Measurements from ENCODE around the gene PLEKHA5. TPM values are rescaled to one million over a fixed set of nuclear protein-coding genes. Genes with fewer than 3 reads are reported as not detected.

The PLEKHA5 gene
- total RNA-seq, 2 donors from 2014 or later = 24.4 to 41.7 TPM

GRCh38 chr12:19183121-19183838, 53.7 kb downstream of the PLEKHA5 start:
- Histone ChIP-seq H3K4me1 (replicated peaks) (no peaks in the 10 kb centered on the region), H3K4me3 (no peak overlapping the region), H3K9me3 (no peaks in the 10 kb centered on the region), H3K36me3 (no peaks in the 10 kb centered on the region), H3K27ac (no peak overlapping the region), H3K27me3 (replicated peaks; ENCODE audit: insufficient read depth) (no peaks in the 10 kb centered on the region)
- intact Hi-C loops (cut with DNase I) = loop anchor here (10.0 kb wide), 1 partner anchor 758 kb away; no protein-coding TSS in a partner anchor
- no peak for TF ChIP-seq POLR2A (IDR thresholded peaks at IDR 0.05)
- TF ChIP-seq POLR2AphosphoS5 (IDR thresholded peaks at IDR 0.05) = no peak
- no peak for TF ChIP-seq CTCF (IDR thresholded peaks at IDR 0.05)
- WGBS = 93% methylated on average over 5 of the region's 5 CpGs
- DNase-seq (ENCODE audit: low spot score) = no peak

GRCh38 chr12:19185262-19185929, 55.9 kb downstream of the PLEKHA5 start:
- WGBS = 57% methylated on average over 3 of the region's 3 CpGs
- Histone ChIP-seq H3K27me3 (replicated peaks; ENCODE audit: insufficient read depth) (no peaks in the 10 kb centered on the region), H3K9me3 (no peaks in the 10 kb centered on the region), H3K4me1 (replicated peaks) (no peaks in the 10 kb centered on the region), H3K27ac (no peak overlapping the region), H3K4me3 (no peak overlapping the region), H3K36me3 (no peaks in the 10 kb centered on the region)
- intact Hi-C loops (cut with DNase I) = loop anchor here (10.0 kb wide), 1 partner anchor 761 kb away; no protein-coding TSS in a partner anchor
- DNase-seq (ENCODE audit: low spot score) = no peak
- TF ChIP-seq CTCF (IDR thresholded peaks at IDR 0.05) (no peak), POLR2A (IDR thresholded peaks at IDR 0.05) (no peak), POLR2AphosphoS5 (IDR thresholded peaks at IDR 0.05) (no peak)

- peak; percentile 29 for DNase-seq (ENCODE audit: low spot score)
- H3K4me3 ChIP-seq = no peak overlapping the region
- TF ChIP-seq CTCF (IDR thresholded peaks at IDR 0.05) (peak; percentile 30 to 77 (median 72)), POLR2AphosphoS5 (IDR thresholded peaks at IDR 0.05) (no peak), POLR2A (IDR thresholded peaks at IDR 0.05) (no peak)
- intact Hi-C loops (cut with DNase I) = loop anchor here (2.0 to 10.0 kb wide), 2 partner anchors 762 to 936 kb away; no protein-coding TSS in a partner anchor
- no peaks in the 10 kb centered on the region for H3K9me3 ChIP-seq
- no peak overlapping the region for H3K27ac ChIP-seq
- WGBS = 57% methylated on average over 4 of the region's 4 CpGs
- H3K36me3 ChIP-seq = no peaks in the 10 kb centered on the region
- no peaks in the 10 kb centered on the region for H3K27me3 ChIP-seq (replicated peaks; ENCODE audit: insufficient read depth)
- no peaks in the 10 kb centered on the region for H3K4me1 ChIP-seq (replicated peaks)
Measured at GRCh38 chr12:19186722-19187661, 57.5 kb downstream of the PLEKHA5 start.

GRCh38 chr12:19189522-19189921, 60.0 kb downstream of the PLEKHA5 start:
- no peak overlapping the region for H3K27ac ChIP-seq
- no peaks in the 10 kb centered on the region for H3K4me1 ChIP-seq (replicated peaks)
- no peaks in the 10 kb centered on the region for H3K9me3 ChIP-seq
- no peak for TF ChIP-seq POLR2AphosphoS5 (IDR thresholded peaks at IDR 0.05)
- no peak for TF ChIP-seq POLR2A (IDR thresholded peaks at IDR 0.05)
- TF ChIP-seq CTCF (IDR thresholded peaks at IDR 0.05) = no peak
- 76% methylated on average over 1 of the region's 1 CpG for WGBS
- H3K27me3 ChIP-seq (replicated peaks; ENCODE audit: insufficient read depth) = no peaks in the 10 kb centered on the region
- DNase-seq (ENCODE audit: low spot score) = no peak
- no peaks in the 10 kb centered on the region for H3K36me3 ChIP-seq
- no peak overlapping the region for H3K4me3 ChIP-seq
- intact Hi-C loops (cut with DNase I) = loop anchor here (10.0 kb wide), 1 partner anchor 765 kb away; no protein-coding TSS in a partner anchor
